Adrenal gland (tissue), 12 donors: ENCODE results near the gene MYRFL. TPM values are rescaled to one million over a fixed set of nuclear protein-coding genes. Genes with fewer than 3 reads are reported as not detected.

Experiments used
- DNase-seq, 7 donors: peaks; one replicate each; pipeline ENCODE4 v3.0.0-alpha.2; 2019 to 2020
- H3K27ac ChIP-seq, 5 donors: fragments of 200-600 bp; sonication (generic) in 4 of 5; 1 replicate in 3 of 5; 2 replicates in 2 of 5; pipeline versions ENCODE4 v1.5.1 to v1.8.0; 2016 to 2020; ENCODE audit warnings: mild to moderate bottlenecking in 1 of 5
- H3K27me3 ChIP-seq: fragments of 200-600 bp; 2 replicates; pipeline ENCODE4 v1.8.0; 2021
- H3K36me3 ChIP-seq, 2 donors: fragments of 200-600 bp; replicated peaks in 1 of 2; 1 replicate in 1 of 2; 2 replicates in 1 of 2; pipeline versions ENCODE4 v1.5.1 to v1.8.0; 2018 to 2022
- H3K4me1 ChIP-seq, 2 donors: fragments of 200-600 bp; replicated peaks in 1 of 2; 1 replicate in 1 of 2; 2 replicates in 1 of 2; pipeline versions ENCODE4 v1.5.1 to v1.8.0; 2018 to 2021
- H3K4me3 ChIP-seq, 4 donors: fragments of 200-600 bp; sonication (generic) in 3 of 4; one replicate each; pipeline ENCODE4 v1.5.1; 2016 to 2018
- H3K9me3 ChIP-seq, 3 donors: fragments of 200-600 bp; sonication (generic) in 1 of 3; replicated peaks in 1 of 3; 1 replicate in 2 of 3; 2 replicates in 1 of 3; pipeline versions ENCODE4 v1.5.1 to v1.8.0; 2016 to 2021
- POLR2A ChIP-seq, 2 donors: fragments of 450-650 bp; IDR thresholded peaks; one replicate each; pipeline ENCODE4 v1.6.1; 2017; ENCODE audit warnings: antibody characterized with exemption in 2 of 2, mild to moderate bottlenecking in 2 of 2, moderate library complexity in 1 of 2
- WGBS, 4 donors: extraction: QIAGEN DNeasy Blood & Tissue Kit in 2 of 4; methylation state at CpG; one replicate each; pipeline versions ENCODE4 v1.1.5 to v1.1.7; 2013 to 2017; 5-methylcytosine and 5-hydroxymethylcytosine counted together
- intact Hi-C, 2 donors: fragments of 100-400 bp; cut with DNase I; formaldehyde crosslinking; loops; one replicate each; pipeline versions ENCODE4 v1.14.1 to v1.15.0; 2022 to 2023
- polyA plus RNA-seq, 3 donors: library from polyadenylated mRNA; stranded (reverse); fragments of 200-250 nt in 2 of 3; fragments of 350-450 nt in 1 of 3; fragmentation: Illumina TruSeq in 1 of 3; extraction: RNeasy Lipid Tissue Mini Kit (QIAGEN cat#74804) in 1 of 3; gene quantifications; one replicate each; pipeline ENCODE4 v1.2.3, GENCODE V29; 2013 to 2014
- total RNA-seq, 9 donors: library from RNA; depleted of rRNA in 4 of 9; stranded (reverse); fragments of >200 nt in 4 of 9; fragments of 120-200 nt in 1 of 9; fragmentation: NEBNext Ultra II Directional in 1 of 9; extraction: Animal tissue kit (Norgen Biotek cat#: 25700) in 1 of 9; gene quantifications; one replicate each; pipeline versions ENCODE4 v1.1.0 to v1.2.4, GENCODE V29; 2013 to 2023
- TF ChIP-seq, protein P1 (sequence below), 6 experiments: fragments of 450-650 bp in 4 of 6; fragments of 200-600 bp in 2 of 6; sonication (generic) in 1 of 6; IDR thresholded peaks; 1 replicate in 5 of 6; 2 replicates in 1 of 6; pipeline versions ENCODE4 v1.5.1 to v1.8.0; 2016 to 2021; ENCODE audit warnings: antibody characterized with exemption in 6 of 6, mild to moderate bottlenecking in 2 of 6, moderate library complexity in 1 of 6
- donor health status: healthy with polysubstance abuse.
- donor health status: Bipolar disorder and iron deficiency.
- donor health status: DM: yes; HTN: yes; CAD: no.
- donor health status: DM: no; HTN: no; CAD: no.
- donor health status: DM: no; HTN: no; CAD: no.
- donor health status: DM: yes; HTN: yes; CAD: no.

Gene MYRFL
- total and polyA plus RNA-seq, 12 donors = 0.07 to 1.00 (median 0.30) TPM

DNA sequence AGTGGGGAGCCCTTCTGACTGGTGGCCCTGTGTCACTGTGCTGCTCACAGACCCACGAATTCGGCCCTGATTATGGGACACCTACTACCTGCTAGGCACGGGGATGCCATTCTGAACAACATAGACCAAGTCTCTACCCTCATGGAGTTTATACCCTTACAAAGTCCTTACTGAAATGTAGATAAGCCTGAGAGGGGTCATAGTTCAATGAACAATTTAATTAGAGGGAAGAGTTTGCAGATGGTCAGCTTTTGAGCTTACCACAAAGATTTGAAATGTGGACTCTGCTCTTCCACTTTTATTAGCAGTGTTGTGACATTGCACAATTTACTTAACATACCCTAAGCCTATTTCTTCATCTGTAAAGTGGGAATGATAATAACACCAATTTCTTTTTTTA, 161.1 kb downstream of the MYRFL start:
- no peak for TF ChIP-seq POLR2A (IDR thresholded peaks at IDR 0.05)
- 86 to 94% (median 90%) methylated on average over 3 of the region's 3 CpGs for WGBS, 4 donors
- Histone ChIP-seq H3K27ac (no peak overlapping the region), H3K27me3 (no peaks in the 10 kb centered on the region), H3K4me1 (peaks cover 10 to 20% of the 10 kb centered on the region in 2 donors), H3K4me3 (no peak overlapping the region), H3K9me3 (no peaks in the 10 kb centered on the region), H3K36me3 (no peaks in the 10 kb centered on the region)
- intact Hi-C loops = no loop called here
- DNase-seq = no peak

- H3K4me1 ChIP-seq = peaks cover 10 to 20% of the 10 kb centered on the region in 2 donors
- no peaks in the 10 kb centered on the region for H3K9me3 ChIP-seq
- no peaks in the 10 kb centered on the region for H3K27me3 ChIP-seq
- no peaks in the 10 kb centered on the region for H3K36me3 ChIP-seq
- DNase-seq = peak in 6 of 7 donors; percentile 37 to 86 (median 70)
- 6 to 11% (median 7%) methylated on average over 2 of the region's 2 CpGs for WGBS, 4 donors
- peak in 1 of 2 donors; percentile 35 for TF ChIP-seq POLR2A (IDR thresholded peaks at IDR 0.05)
- TF ChIP-seq, protein P1, sequence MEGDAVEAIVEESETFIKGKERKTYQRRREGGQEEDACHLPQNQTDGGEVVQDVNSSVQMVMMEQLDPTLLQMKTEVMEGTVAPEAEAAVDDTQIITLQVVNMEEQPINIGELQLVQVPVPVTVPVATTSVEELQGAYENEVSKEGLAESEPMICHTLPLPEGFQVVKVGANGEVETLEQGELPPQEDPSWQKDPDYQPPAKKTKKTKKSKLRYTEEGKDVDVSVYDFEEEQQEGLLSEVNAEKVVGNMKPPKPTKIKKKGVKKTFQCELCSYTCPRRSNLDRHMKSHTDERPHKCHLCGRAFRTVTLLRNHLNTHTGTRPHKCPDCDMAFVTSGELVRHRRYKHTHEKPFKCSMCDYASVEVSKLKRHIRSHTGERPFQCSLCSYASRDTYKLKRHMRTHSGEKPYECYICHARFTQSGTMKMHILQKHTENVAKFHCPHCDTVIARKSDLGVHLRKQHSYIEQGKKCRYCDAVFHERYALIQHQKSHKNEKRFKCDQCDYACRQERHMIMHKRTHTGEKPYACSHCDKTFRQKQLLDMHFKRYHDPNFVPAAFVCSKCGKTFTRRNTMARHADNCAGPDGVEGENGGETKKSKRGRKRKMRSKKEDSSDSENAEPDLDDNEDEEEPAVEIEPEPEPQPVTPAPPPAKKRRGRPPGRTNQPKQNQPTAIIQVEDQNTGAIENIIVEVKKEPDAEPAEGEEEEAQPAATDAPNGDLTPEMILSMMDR (IDR thresholded peaks at IDR 0.05) = no peak
- intact Hi-C loops = no loop called here
- peak overlapping the region in 2 of 4 donors; percentile 24 to 30 for H3K4me3 ChIP-seq
- peak overlapping the region; percentile 35 to 80 (median 77) for H3K27ac ChIP-seq
These were observed 162.6 kb downstream of the MYRFL start for GRCh38 chr12:69987579-69988091.

- Histone ChIP-seq H3K4me1 (peaks cover 10 to 20% of the 10 kb centered on the region in 2 donors), H3K9me3 (no peaks in the 10 kb centered on the region), H3K27ac (peak overlapping the region; percentile 35 to 80 (median 77)), H3K27me3 (no peaks in the 10 kb centered on the region), H3K4me3 (peak overlapping the region in 2 of 4 donors; percentile 24 to 30), H3K36me3 (no peaks in the 10 kb centered on the region)
- WGBS, 4 donors = 38 to 48% (median 42%) methylated on average over 9 of the region's 9 CpGs
- TF ChIP-seq, protein P1 (IDR thresholded peaks at IDR 0.05) = no peak
- TF ChIP-seq POLR2A (IDR thresholded peaks at IDR 0.05) = no peak
- DNase-seq = peak in 1 of 7 donors; percentile 26
- intact Hi-C loops = no loop called here
These were observed 163.7 kb downstream of the MYRFL start for GRCh38 chr12:69988481-69989321.

GRCh38 chr12:69991690-69992288, 166.8 kb downstream of the MYRFL start:
- H3K4me3 ChIP-seq = no peak overlapping the region
- TF ChIP-seq, protein P1 (IDR thresholded peaks at IDR 0.05) = no peak
- TF ChIP-seq POLR2A (IDR thresholded peaks at IDR 0.05) = no peak
- WGBS, 4 donors = 90 to 98% (median 96%) methylated on average over 6 of the region's 6 CpGs
- H3K36me3 ChIP-seq = no peaks in the 10 kb centered on the region
- peaks cover 10 to 20% of the 10 kb centered on the region in 2 donors for H3K4me1 ChIP-seq
- no peaks in the 10 kb centered on the region for H3K9me3 ChIP-seq
- H3K27me3 ChIP-seq = no peaks in the 10 kb centered on the region
- DNase-seq = no peak
- H3K27ac ChIP-seq = no peak overlapping the region
- intact Hi-C loops = no loop called here
